Measurements from ENCODE around the gene IP6K1. TPM values are rescaled to one million over a fixed set of nuclear protein-coding genes. Genes with fewer than 3 reads are reported as not detected.
A peak's percentile ranks its signal among the peaks of the same experiment; 100 is the strongest.
"Not testable (repeated sequence)": the region's sequence is repeated elsewhere in the genome, so short reads cannot be mapped to it uniquely, and the experiment has no call there.

Gene IP6K1
- total RNA-seq, 4 donors from 2014 or later: 30.5 to 41.3 (median 35.8) TPM

GRCh38 chr3:49689046-49689907, 97.1 kb downstream of the IP6K1 start, which contains the start of the genes MST1 and RNF123:
TSS of gene MST1 (minus strand) at chr3:49689474. CDS start at chr3:49688691, 783 bp downstream.
TSS of gene RNF123 (plus strand) at chr3:49689557. CDS start at chr3:49691166, 1,609 bp downstream.
- peak; percentile 75 for DNase-seq (ENCODE audit: low spot score)
- peak; percentile 50 for ATAC-seq (ENCODE audit: low FRiP score)
- peak in 1 of 3 donors; percentile 13 for TF ChIP-seq CTCF (IDR thresholded peaks at IDR 0.05)

- ATAC-seq (ENCODE audit: low FRiP score): not testable (repeated sequence)
Measured at GRCh38 chr3:49688338-49689045, 97.8 kb downstream of the IP6K1 start.

GRCh38 chr3:49687424-49687795, 98.9 kb downstream of the IP6K1 start:
- DNase-seq (ENCODE audit: low spot score); ATAC-seq (ENCODE audit: low FRiP score): not testable (repeated sequence)

More at GRCh38 chr3:49688338-49689045, 97.8 kb downstream of the IP6K1 start:
- DNase-seq (ENCODE audit: low spot score): not testable (repeated sequence)

GRCh38 chr3:49686769-49687423, 99.4 kb downstream of the IP6K1 start:
- peak; percentile 73 for ATAC-seq (ENCODE audit: low FRiP score)
- DNase-seq (ENCODE audit: low spot score): peak; percentile 45

- not testable (repeated sequence) for DNase-seq (ENCODE audit: low spot score)
- peak; percentile 19 for ATAC-seq (ENCODE audit: low FRiP score)
Measured at GRCh38 chr3:49686346-49686745, 100.0 kb downstream of the IP6K1 start.

GRCh38 chr3:49685846-49686245, 100.5 kb downstream of the IP6K1 start:
- not testable (repeated sequence) for DNase-seq (ENCODE audit: low spot score); ATAC-seq (ENCODE audit: low FRiP score)

- not testable (repeated sequence) for ATAC-seq (ENCODE audit: low FRiP score); DNase-seq (ENCODE audit: low spot score)
Measured at GRCh38 chr3:49685103-49685502, 101.2 kb downstream of the IP6K1 start.

- ATAC-seq (ENCODE audit: low FRiP score); DNase-seq (ENCODE audit: low spot score): not testable (repeated sequence)
Measured at GRCh38 chr3:49684453-49684852, 101.9 kb downstream of the IP6K1 start.

GRCh38 chr3:49683162-49683561, 103.2 kb downstream of the IP6K1 start:
- ATAC-seq (ENCODE audit: low FRiP score) (peak; percentile 52), DNase-seq (ENCODE audit: low spot score) (no peak)
- TF ChIP-seq CTCF (IDR thresholded peaks at IDR 0.05): no peak

GRCh38 chr3:49681543-49681942, 104.8 kb downstream of the IP6K1 start:
- DNase-seq (ENCODE audit: low spot score) (no peak), ATAC-seq (ENCODE audit: low FRiP score) (no peak)
- TF ChIP-seq CTCF (IDR thresholded peaks at IDR 0.05): no peak

Data from omental fat pad (tissue), 4 donors.